ENCODE results near the gene ZNF41. TPM values are rescaled to one million over a fixed set of nuclear protein-coding genes. Genes with fewer than 3 reads are reported as not detected.

Gene ZNF41
- total and polyA plus RNA-seq, 2 of the 8 experiments (the other 6 are each of a cell fraction or from before 2014, with no cell fraction given), result 1.8 to 5.3 TPM

DNA sequence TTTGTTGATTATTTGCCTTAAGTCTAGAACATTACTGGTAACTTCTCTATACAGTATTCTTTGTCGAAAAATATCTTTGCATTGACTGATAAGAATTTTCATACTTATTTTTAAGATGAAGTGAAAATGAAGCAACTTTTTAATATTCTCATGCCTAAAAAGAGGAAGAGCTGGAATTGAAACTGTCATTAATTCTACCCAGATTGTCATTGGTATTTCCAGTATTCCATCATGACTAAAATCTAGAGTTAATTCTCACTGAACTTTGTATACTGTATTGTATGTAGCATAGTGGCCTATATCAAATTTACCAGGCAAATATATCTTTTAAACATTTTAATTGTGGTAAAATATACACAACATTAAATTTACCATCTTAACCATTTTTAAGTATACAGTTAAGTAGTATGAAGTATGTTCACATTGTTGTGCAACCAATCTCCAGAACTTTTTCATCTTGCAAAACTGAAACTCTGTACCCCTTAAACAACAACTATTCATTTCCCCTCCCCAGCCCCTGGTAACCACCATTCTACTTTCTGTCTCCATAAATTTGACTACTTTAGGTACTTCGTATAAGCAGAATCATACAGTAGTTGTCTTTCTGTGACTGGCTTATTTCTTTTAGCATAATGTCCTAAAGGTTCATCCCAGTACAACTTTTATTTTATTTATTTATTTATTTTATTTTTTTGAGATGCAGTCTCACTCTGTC lies 24.3 kb upstream of the ZNF41 start:
- Histone ChIP-seq H3K4ac (replicated peaks; ENCODE audit: insufficient read length, low read depth, low read length) (no peak overlapping the region), H4K8ac (ENCODE audit: extremely low read depth, insufficient read depth, low read length) (no peak overlapping the region), H3K23ac (ENCODE audit: insufficient read length) (no peak overlapping the region), H2AK5ac (ENCODE audit: low read depth, low read length) (no peak overlapping the region), H2BK5ac (ENCODE audit: low read depth, low read length) (no peak overlapping the region), H2AFZ (ENCODE audit: low read length) (no peak overlapping the region), H3K23me2 (ENCODE audit: low read depth, low read length) (no peaks in the 10 kb centered on the region), H3K4me2 (ENCODE audit: insufficient read depth in 1 of 2, low read depth in 2 of 2, low read length in 2 of 2) (no peak overlapping the region), H3K9ac (replicated peaks in 1 of 4; ENCODE audit: extremely low read depth in 1 of 4, low read depth in 3 of 4, low read length in 3 of 4) (no peak overlapping the region), H3K79me2 (ENCODE audit: control insufficient read depth in 1 of 2, insufficient read depth in 2 of 2, low read length in 2 of 2) (no peaks in the 10 kb centered on the region), H4K91ac (replicated peaks; ENCODE audit: insufficient read length, low read length) (no peak overlapping the region), H3K36me3 (ENCODE audit: control insufficient read depth in 2 of 4, insufficient read depth in 4 of 4, low read length in 3 of 4) (no peaks in the 10 kb centered on the region), H3K4me3 (ENCODE audit: extremely low read depth in 1 of 4, insufficient read depth in 2 of 4, low read depth in 3 of 4, low read length in 4 of 4) (no peak overlapping the region), H3K27me3 (replicated peaks in 1 of 4; ENCODE audit: control insufficient read depth in 3 of 4, extremely low read depth in 1 of 4, insufficient read depth in 3 of 4, low read length in 3 of 4) (no peaks in the 10 kb centered on the region), H3K27ac (ENCODE audit: low read depth, low read length) (no peak overlapping the region), H2BK15ac (ENCODE audit: low read length) (no peak overlapping the region), H4K20me1 (replicated peaks in 1 of 2; ENCODE audit: control insufficient read depth in 1 of 2, insufficient read depth in 2 of 2, low read length in 2 of 2) (no peaks in the 10 kb centered on the region), H2BK12ac (ENCODE audit: low read depth, low read length) (no peak overlapping the region), H2BK120ac (replicated peaks; ENCODE audit: low read depth, low read length) (no peak overlapping the region), H3K9me3 (ENCODE audit: insufficient read depth in 2 of 2, low read depth in 1 of 2, low read length in 1 of 2) (no peaks in the 10 kb centered on the region), H4K5ac (ENCODE audit: insufficient read length, low read depth, low read length) (no peak overlapping the region), H3K4me1 (replicated peaks in 1 of 4; ENCODE audit: control insufficient read depth in 3 of 4, insufficient read depth in 4 of 4, low read length in 3 of 4) (peaks cover 0 to 2% (median 0%) of the 10 kb centered on the region in 4 experiments; a peak in 1 of 7 replicates), H2BK20ac (ENCODE audit: low read length) (no peak overlapping the region), H3K79me1 (ENCODE audit: low read depth, low read length) (no peaks in the 10 kb centered on the region), H3K18ac (ENCODE audit: extremely low read depth, low read length) (no peak overlapping the region), H3K14ac (ENCODE audit: insufficient read length) (no peak overlapping the region), H3K56ac (replicated peaks; ENCODE audit: insufficient read length, low read depth, low read length) (no peak overlapping the region)
- TF ChIP-seq SP1 (IDR thresholded peaks at IDR 0.05; ENCODE audit: low read depth, low read length) (no peak), JUN (IDR thresholded peaks at IDR 0.05; ENCODE audit: low read depth, low read length) (no peak), SIRT6 (IDR thresholded peaks at IDR 0.05; ENCODE audit: low read length) (no peak), HDAC2 (IDR thresholded peaks at IDR 0.05; ENCODE audit: borderline replicate concordance in 1 of 2, low read depth in 2 of 2, low read length in 2 of 2) (no peak), TAF7 (optimal IDR thresholded peaks at IDR 0.05; ENCODE audit: borderline replicate concordance, low read depth, low read length) (no peak), RFX5 (IDR thresholded peaks at IDR 0.05; ENCODE audit: borderline replicate concordance, low read depth, low read length) (no peak)
- 41% methylated on average over 2 of the region's 2 CpGs; no CpG with 5 or more reads in 1 of the 2 experiments for WGBS, 2 experiments (ENCODE audit: extremely low coverage in 1 of 2, insufficient coverage in 1 of 2, insufficient read length in 1 of 2, insufficient replicate concordance in 2 of 2, low coverage in 1 of 2, low lambda C conversion rate in 2 of 2, missing lambda C conversion rate in 1 of 2)
- FAIRE-seq (no peak), DNase-seq (ENCODE audit: low read depth in 1 of 2, low spot score in 2 of 2) (no peak)
- CTCF ChIA-PET (ENCODE audit: partially characterized antibody), result interaction anchor here (1.0 kb wide), 1 partner anchor 15 kb away, joined by 4 read pairs; no protein-coding TSS in a partner anchor
- POLR2A ChIA-PET (ENCODE audit: partially characterized antibody), result no interaction called here

All from H1 (cell line).